ENCODE measurements around the gene MRPL28. TPM values are rescaled to one million over a fixed set of nuclear protein-coding genes. Genes with fewer than 3 reads are reported as not detected.
A peak's percentile ranks its signal among the peaks of the same experiment; 100 is the strongest.

MRPL28 gene
- total and polyA plus RNA-seq, 4 donors: 31.9 to 98.9 (median 77.2) TPM

- TF ChIP-seq CTCF (IDR thresholded peaks at IDR 0.05; ENCODE audit: control extremely low read depth, extremely low read depth): no peak
- Histone ChIP-seq H3K9me3 (ENCODE audit: control insufficient read depth in 4 of 4, insufficient read depth in 3 of 4, low read length in 3 of 4) (no peaks in the 10 kb centered on the region), H3K4me1 (ENCODE audit: control insufficient read depth in 5 of 5, insufficient read depth in 5 of 5, low read length in 5 of 5) (peaks cover 0 to under 1% (median 0%) of the 10 kb centered on the region in 5 donors), H3K36me3 (ENCODE audit: control insufficient read depth in 4 of 4, insufficient read depth in 4 of 4, low read length in 4 of 4) (peaks cover 0 to 9% (median 0%) of the 10 kb centered on the region in 4 donors), H3K9ac (ENCODE audit: insufficient read depth in 1 of 2, low read length in 2 of 2) (no peak overlapping the region), H3K27ac (ENCODE audit: low read depth in 1 of 2, low read length in 1 of 2) (no peak overlapping the region), H3K27me3 (ENCODE audit: control insufficient read depth in 3 of 3, insufficient read depth in 3 of 3, low read length in 2 of 3) (no peaks in the 10 kb centered on the region), H3K4me3 (no peak overlapping the region)
- WGBS, 2 donors: 90 to 94% methylated on average over 26 to 27 of the region's 27 CpGs
- DNase-seq (no peak), ATAC-seq (ENCODE audit: insufficient read depth, low FRiP score) (no peak)
These were observed 35.5 kb upstream of the MRPL28 start for GRCh38 chr16:405548-406506.

DNA sequence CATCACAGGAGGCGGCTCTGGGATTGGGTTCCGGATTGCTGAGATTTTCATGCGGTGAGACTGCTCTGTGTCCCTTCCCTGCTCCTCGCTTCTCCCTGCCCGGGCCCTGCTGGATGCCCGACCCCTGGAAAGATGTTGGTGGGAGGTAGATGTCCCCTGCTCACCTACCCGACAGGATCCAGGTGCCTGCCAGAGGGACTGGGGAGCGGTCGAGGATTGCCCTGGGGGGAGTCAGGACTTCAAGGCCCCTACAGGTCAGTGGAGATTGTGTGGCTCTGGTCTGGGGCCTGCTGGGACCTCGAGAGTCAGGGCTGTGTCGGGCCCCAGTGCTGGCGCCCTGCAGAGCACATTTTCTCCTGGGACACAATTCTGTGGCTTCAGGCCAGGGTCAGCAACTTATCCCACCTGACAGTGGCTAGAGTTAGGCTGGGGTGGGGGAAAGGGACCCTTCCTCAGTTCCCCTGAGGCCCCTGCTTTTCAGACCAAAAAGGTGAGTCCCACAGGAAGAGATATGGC is 34.7 kb upstream of the MRPL28 start:
- Histone ChIP-seq H3K9ac (ENCODE audit: insufficient read depth in 1 of 2, low read length in 2 of 2) (no peak overlapping the region), H3K27ac (ENCODE audit: low read depth in 1 of 2, low read length in 1 of 2) (no peak overlapping the region), H3K27me3 (ENCODE audit: control insufficient read depth in 3 of 3, insufficient read depth in 3 of 3, low read length in 2 of 3) (no peaks in the 10 kb centered on the region), H3K4me3 (no peak overlapping the region), H3K9me3 (ENCODE audit: control insufficient read depth in 4 of 4, insufficient read depth in 3 of 4, low read length in 3 of 4) (no peaks in the 10 kb centered on the region), H3K36me3 (ENCODE audit: control insufficient read depth in 4 of 4, insufficient read depth in 4 of 4, low read length in 4 of 4) (peaks cover 0 to 6% (median 3%) of the 10 kb centered on the region in 4 donors), H3K4me1 (ENCODE audit: control insufficient read depth in 5 of 5, insufficient read depth in 5 of 5, low read length in 5 of 5) (peaks cover 0 to 4% (median 0%) of the 10 kb centered on the region in 5 donors)
- DNase-seq (no peak), ATAC-seq (ENCODE audit: insufficient read depth, low FRiP score) (no peak)
- TF ChIP-seq CTCF (IDR thresholded peaks at IDR 0.05; ENCODE audit: control extremely low read depth, extremely low read depth): no peak
- WGBS, 2 donors: 95 to 96% methylated on average over 12 of the region's 12 CpGs

DNA sequence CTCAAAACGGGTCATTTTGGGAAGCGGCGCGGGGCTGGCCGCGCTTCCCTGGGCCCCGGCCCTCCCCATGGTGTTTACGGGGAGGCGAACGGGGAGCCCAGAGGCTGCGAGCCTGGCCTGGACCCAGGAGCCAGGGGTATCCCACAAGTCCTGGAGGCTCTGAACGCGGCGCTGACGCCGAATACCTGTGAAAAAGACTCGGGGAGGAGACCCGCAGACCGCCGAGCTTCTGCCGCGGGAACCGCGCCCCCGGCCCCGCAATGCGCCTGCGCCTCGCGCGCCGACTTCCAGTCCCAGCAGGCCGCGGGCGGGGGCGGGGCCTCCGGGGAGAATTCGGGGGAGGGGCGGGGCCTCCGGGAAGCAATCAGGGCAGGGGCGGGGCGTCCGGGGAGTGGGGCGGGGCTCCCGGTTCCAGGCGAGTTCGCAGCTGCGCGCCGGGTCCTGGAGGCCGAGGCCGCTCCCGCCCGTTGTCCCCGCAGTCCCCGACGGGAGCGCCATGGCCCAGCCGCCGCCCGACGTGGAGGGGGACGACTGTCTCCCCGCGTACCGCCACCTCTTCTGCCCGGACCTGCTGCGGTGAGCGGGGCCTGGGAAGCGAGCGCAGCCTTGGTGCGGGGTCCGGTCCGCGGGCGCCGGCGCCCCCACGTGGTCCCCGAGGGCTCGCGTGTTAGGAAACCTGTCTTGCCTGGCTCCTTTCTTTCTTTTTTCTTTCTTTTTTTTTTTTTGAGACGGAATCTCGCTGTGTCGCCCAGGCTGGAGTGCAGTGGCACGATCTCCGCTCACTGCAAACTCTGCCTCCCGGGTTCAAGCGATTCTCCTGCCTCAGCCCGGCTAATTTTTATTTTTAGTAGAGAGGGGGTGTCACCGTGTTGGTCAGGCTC is 31.4 kb upstream of the MRPL28 start, which contains the start of gene DECR2:
Gene DECR2 (plus strand): TSS at position 418 of the 881 bp plus-strand sequence. CDS start 79 bp downstream, at position 497.
- peaks cover 0 to 9% (median 0%) of the 10 kb centered on the region in 5 donors for H3K4me1 ChIP-seq (ENCODE audit: control insufficient read depth in 5 of 5, insufficient read depth in 5 of 5, low read length in 5 of 5)
- TF ChIP-seq CTCF (IDR thresholded peaks at IDR 0.05; ENCODE audit: control extremely low read depth, extremely low read depth): peak; percentile 36
- H3K36me3 ChIP-seq (ENCODE audit: control insufficient read depth in 4 of 4, insufficient read depth in 4 of 4, low read length in 4 of 4): peaks cover 0 to 8% (median 0%) of the 10 kb centered on the region in 4 donors
- peak within 1 kb of the TSS; percentile 96 to 98 for H3K27ac ChIP-seq (ENCODE audit: low read depth in 1 of 2, low read length in 1 of 2)
- H3K9ac ChIP-seq (ENCODE audit: insufficient read depth in 1 of 2, low read length in 2 of 2): peak within 1 kb of the TSS in 1 of 2 donors; percentile 61
- ATAC-seq (ENCODE audit: insufficient read depth, low FRiP score) (peak; percentile 92), DNase-seq (peak; percentile 95 to 98 (median 95))
- H3K4me3 ChIP-seq: peak within 1 kb of the TSS; percentile 76
- H3K27me3 ChIP-seq (ENCODE audit: control insufficient read depth in 3 of 3, insufficient read depth in 3 of 3, low read length in 2 of 3): no peaks in the 10 kb centered on the region
- 0 to 1% methylated on average over 66 to 91 of the region's 91 CpGs for WGBS, 2 donors
- no peaks in the 10 kb centered on the region for H3K9me3 ChIP-seq (ENCODE audit: control insufficient read depth in 4 of 4, insufficient read depth in 3 of 4, low read length in 3 of 4)
